HG02870 (cell line): ENCODE data around the gene NUP210L.
"Not testable (repeated sequence)": the region's sequence is repeated elsewhere in the genome, so short reads cannot be mapped to it uniquely, and the experiment has no call there.

Source experiments
- ATAC-seq: cut with Tn5 transposase; IDR thresholded peaks from one replicate; pipeline ENCODE4 v1.9.1; 2021; ENCODE audit warnings: mild to moderate bottlenecking, moderate library complexity; ENCODE audit not compliant: unreplicated experiment

NUP210L gene

DNA sequence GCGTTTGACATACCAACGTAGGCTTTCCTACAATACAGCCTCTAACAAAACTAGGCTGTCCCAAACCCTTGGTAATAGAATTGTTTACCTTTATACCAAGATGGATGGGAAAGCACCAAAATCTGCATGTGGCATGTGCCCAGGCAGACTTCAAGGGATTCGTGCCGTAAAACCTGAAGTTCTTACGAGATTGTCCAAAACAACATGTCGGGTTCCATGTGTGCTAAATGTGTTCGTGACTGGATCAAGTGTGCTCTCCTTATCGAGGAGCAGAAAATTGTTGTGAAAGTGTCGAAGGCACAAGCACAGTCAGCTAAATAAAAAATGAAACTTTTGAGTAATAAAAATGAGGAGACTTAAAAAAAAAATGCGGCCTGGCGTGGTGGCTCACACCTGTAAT is 159.2 kb downstream of the NUP210L start:
- no peak for ATAC-seq

DNA sequence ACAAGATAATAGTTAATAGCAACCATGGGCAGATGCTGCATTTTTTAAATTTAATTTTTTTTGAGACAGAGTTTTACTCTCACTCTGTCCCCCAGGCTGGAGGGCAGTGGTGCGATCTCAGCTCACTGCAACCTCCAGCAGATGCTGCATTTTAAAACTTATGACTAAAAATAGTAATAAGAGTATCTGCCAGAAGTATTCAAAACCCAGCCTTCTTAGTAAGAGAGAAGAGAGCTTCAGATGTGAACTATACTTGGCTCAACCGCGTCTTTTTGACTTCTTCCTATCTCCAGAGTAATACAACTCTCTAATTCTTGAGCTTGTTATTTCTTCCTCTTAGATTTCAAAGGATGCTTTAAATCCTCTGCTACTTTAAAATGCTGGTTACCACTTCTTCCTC is 159.7 kb downstream of the NUP210L start:
- ATAC-seq, result no peak

GRCh38 chr1:153991806-153992205 is 163.1 kb downstream of the NUP210L start:
- ATAC-seq, result no peak

- ATAC-seq, result no peak
Observed at GRCh38 chr1:153991151-153991630, 163.7 kb downstream of the NUP210L start.

- peak; percentile 77 for ATAC-seq
Observed at GRCh38 chr1:153990468-153991150, 164.3 kb downstream of the NUP210L start, which contains the start of gene RPS27. TSS of gene RPS27 (plus strand) at chr1:153990762. CDS start at chr1:153990797, 35 bp downstream.

GRCh38 chr1:153987621-153988020 is 167.3 kb downstream of the NUP210L start:
- ATAC-seq, result no peak

DNA sequence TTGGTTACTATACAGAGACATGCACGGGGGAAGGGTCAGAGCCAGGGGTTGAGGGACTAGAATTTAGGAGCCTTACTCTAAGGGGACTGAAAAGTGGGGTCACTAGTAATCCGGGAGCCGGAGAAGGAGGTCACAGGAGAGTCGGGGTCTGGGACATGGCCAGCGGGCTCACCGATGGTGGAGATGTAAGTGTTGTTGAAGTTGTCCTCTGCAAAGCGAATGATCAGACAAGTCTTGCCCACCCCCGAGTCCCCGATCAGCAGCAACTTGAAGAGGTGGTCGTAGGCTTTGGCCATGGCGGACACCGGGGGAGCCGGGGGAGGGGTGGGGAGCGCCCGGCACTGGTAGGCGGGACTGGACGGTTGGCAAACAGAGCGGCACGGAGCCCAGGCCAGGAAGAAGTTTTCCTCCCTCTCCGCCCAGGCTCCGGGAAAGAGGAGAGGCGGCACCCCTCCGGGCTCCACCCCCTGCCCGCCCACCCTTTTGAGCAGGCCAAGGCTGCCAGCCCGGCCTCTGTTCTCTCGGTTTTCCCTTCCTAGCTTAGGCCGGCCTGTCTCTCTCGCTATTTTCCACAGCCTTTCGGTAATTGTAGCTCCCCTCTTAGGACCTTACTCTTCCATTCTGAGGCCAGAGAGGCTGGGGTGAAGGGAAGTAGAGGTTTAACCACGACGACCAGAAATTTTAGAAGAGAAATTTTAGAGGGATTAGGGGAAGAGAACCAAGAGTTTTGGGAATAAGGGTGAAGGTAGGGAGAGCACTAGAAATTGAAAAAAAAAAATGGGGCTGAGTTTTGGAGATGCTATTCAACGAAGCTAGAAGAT is 168.7 kb downstream of the NUP210L start, which contains the start of gene RAB13:
RAB13 (minus strand) TSS at position 399 of the 821 bp plus-strand sequence; CDS start at position 296, 103 bp downstream.
- no peak for ATAC-seq

GRCh38 chr1:153985341-153985912 is 169.4 kb downstream of the NUP210L start:
- no peak for ATAC-seq

GRCh38 chr1:153984123-153984894 is 170.6 kb downstream of the NUP210L start:
- ATAC-seq, result no peak

GRCh38 chr1:153981735-153982134 is 173.1 kb downstream of the NUP210L start:
- not testable (repeated sequence) for ATAC-seq

- ATAC-seq, result not testable (repeated sequence)
Observed at GRCh38 chr1:153979091-153979490, 175.8 kb downstream of the NUP210L start.

GRCh38 chr1:153978274-153978909 is 176.5 kb downstream of the NUP210L start:
- no peak for ATAC-seq

- ATAC-seq, result peak; percentile 73
Observed at GRCh38 chr1:153977250-153978240, 177.3 kb downstream of the NUP210L start, which contains the start of gene JTB. TSS of gene JTB (minus strand) at chr1:153977674. CDS start at chr1:153977252, 422 bp downstream.

DNA sequence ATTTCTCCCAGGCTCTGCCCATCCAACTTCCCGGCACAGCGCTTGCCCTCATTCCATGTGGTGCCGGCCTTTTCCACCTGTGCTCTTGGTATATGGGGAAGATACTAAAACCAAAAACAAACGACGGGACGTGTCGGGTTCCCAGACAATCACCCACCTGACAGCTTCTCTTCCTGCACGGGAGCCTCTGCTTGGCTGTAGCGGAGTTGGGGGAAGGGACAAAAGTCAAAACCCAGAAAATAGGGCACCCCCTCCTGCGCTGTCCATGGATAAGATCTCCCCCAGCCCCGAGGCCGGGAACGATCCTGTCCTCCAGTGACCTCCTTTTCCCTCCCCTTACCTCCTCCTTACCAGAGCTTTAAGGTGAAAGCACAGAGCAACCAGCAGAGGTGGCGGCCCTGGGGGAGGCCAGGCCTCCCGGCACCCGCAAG is 178.0 kb downstream of the NUP210L start:
- no peak for ATAC-seq

GRCh38 chr1:153973525-153973924 is 181.3 kb downstream of the NUP210L start:
- no peak for ATAC-seq

DNA sequence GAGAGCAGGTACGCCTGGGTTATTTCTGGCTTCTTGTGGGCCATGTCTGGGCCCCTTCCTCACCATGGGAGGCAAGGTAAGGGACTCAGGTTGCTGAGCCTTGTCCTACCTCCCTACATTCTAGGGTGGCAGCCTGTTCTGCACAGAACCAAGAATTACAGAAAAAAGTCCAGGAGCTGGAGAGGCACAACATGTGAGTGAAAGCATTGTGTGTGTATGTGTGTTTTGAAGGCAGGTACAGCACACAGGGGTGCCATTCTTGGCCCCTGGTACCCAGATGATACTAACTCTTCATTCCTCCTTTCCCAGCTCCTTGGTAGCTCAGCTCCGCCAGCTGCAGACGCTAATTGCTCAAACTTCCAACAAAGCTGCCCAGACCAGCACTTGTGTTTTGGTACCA is 181.8 kb downstream of the NUP210L start:
- no peak for ATAC-seq

- ATAC-seq, result no peak
Observed at GRCh38 chr1:153970346-153970745, 184.5 kb downstream of the NUP210L start.

GRCh38 chr1:153968972-153969371 is 185.9 kb downstream of the NUP210L start:
- no peak for ATAC-seq

DNA sequence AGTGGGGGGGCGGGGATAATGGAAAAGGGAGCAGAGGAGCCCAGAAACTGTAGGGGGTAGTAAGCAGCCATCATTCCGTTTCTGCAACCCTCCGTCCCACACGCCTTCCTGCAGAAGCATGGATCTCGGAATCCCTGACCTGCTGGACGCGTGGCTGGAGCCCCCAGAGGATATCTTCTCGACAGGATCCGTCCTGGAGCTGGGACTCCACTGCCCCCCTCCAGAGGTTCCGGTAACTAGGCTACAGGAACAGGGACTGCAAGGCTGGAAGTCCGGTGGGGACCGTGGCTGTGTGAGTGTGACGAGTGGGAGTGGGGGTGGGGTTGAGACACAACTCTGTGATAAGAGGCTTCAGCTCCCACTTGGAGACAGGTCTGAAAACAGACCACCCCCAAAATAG is 186.5 kb downstream of the NUP210L start:
- no peak for ATAC-seq
